Glomerular visceral epithelial cell (primary cell): Measurements from ENCODE around the gene IFNG.

ENCODE experiments used
- DNase-seq: peaks from one replicate; pipeline ENCODE4 v3.0.0-alpha.2; 2016; ENCODE audit errors: extremely low spot score

IFNG gene

DNA sequence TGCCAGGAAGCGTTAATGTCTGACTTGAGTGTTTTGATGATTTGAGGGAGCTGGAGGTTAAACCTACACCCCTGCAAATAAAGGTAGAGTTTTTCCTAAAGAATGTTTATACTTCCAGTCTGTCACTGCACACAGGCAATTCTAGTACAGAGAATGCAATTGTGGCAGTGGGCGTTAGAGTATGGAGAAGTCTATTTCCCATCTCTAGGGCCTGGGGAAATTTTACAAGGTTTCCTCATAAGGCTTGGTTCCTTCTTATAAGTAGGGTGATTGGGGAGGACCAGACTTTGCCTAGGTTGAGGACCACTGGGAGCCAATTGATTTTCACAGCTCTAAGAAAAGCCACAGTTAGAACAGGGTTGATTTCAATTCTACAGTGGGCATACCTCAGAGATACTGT lies 44.3 kb downstream of the IFNG start:
- no peak for DNase-seq

GRCh38 chr12:68114606-68115005 lies 44.9 kb downstream of the IFNG start:
- DNase-seq = no peak

DNA sequence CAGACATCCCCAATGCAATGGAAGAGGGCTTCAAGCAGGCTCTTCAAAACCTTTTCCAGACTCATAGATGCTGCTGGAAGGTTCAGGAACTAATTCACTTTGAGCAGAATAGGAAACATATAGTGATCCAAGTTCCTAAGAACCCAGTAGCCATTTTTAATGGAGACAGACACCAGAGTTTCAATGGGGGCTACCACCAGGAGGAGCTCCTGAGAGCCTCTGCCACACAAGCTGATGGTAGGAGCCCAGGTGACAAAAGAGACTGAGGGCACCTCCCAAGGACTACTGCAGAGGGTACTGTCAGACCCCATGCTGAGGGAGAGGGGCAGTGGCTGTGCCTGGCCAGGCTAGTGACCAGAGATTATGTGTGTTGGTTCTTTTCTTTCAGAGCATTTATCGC lies 45.9 kb downstream of the IFNG start:
- no peak for DNase-seq

DNA sequence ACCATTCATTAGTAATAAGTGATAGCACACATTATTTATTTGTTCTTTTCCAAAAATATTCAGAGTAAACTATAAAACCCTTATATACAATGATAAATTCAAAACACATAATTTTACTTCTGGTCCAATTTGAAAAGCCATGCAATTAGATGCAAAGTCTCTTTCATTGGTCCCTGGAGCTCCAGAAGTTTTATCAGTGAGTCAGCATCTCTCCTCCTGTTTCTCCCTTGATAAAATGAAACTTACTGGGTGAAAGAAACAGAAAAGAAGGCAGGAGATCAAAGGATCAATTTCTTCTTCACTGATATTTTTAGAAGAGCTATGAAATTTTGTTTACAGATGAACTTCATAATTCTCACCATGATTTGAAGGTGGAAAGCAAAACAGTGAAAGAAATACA lies 47.5 kb downstream of the IFNG start:
- no peak for DNase-seq

- no peak for DNase-seq
Measured at GRCh38 chr12:68109444-68110217, 49.9 kb downstream of the IFNG start.

GRCh38 chr12:68109001-68109400 lies 50.5 kb downstream of the IFNG start:
- DNase-seq = no peak

- DNase-seq = no peak
Measured at GRCh38 chr12:68106660-68107059, 52.9 kb downstream of the IFNG start.

DNA sequence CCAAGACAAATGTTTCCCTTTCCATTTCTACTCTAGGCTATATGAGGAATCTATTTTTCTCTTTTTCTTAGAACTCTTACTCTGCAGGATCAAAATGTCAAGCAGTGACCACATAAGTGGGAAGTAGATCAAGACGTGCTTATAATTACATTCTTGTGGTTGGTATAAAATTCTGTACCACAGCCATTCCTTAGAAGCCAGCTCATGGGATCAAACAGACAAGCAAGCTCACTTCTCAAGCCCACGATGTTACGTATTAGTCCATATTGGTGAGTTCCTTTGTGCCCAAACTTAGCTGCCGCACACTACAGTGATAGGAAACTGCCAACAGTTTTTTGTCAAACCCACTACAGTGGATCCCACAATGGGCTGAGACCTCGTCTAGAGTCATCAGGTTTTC lies 53.4 kb downstream of the IFNG start:
- peak; percentile 83 for DNase-seq
